DMS153 (cell line): ENCODE measurements around the gene EFCAB5.
"Not testable (repeated sequence)": the region's sequence is repeated elsewhere in the genome, so short reads cannot be mapped to it uniquely, and the experiment has no call there.

ENCODE experiments used
- DNase-seq: peaks from one replicate; lab custom pipeline; 2025; lab: John Stamatoyannopoulos, UW

EFCAB5 gene

GRCh38 chr17:29935909-29936308 is 5.5 kb upstream of the EFCAB5 start:
- DNase-seq = not testable (repeated sequence)

GRCh38 chr17:29936724-29937123 is 4.7 kb upstream of the EFCAB5 start:
- no peak for DNase-seq

- DNase-seq = no peak
Measured at GRCh38 chr17:29945281-29945680, 3.8 kb downstream of the EFCAB5 start.

DNA sequence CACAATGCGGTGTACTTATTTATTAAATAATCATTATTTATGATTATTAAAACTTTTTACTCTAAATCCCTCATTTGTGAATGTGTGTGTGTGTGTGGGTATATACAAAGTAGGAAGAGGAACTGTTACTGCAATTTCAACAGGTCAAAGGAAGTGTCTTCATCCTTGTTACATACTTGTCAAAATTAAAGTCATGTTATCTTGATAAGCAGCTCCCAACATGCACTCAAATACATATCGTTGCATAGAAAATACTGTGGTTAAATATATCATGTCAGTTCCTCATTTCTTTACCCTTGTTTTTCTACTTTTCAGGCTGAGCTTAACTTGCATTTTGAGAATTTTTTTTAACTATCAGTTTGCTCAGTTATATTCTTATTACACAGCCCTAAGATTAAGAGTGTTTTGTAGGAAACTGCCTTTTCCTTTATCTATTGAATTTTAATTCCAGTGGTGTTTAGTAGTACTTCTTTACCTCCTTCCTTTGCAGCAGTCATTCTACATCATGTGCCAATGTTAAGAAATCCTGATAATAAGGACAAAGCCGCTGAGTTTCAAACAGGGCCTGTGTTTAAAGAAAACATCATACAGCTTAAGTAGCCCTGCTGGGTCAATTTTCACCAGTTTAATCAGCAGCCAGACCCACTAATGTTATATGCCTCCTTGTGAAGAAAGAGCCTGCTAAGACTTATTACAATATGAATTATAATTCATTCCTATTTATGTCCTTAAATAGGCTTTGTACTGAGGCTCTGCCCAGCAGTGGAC is 7.2 kb downstream of the EFCAB5 start:
- DNase-seq = no peak

- DNase-seq = peak; percentile 91
Measured at GRCh38 chr17:29949696-29950095, 8.3 kb downstream of the EFCAB5 start.

- no peak for DNase-seq
Measured at GRCh38 chr17:29954405-29954804, 13.0 kb downstream of the EFCAB5 start.

- no peak for DNase-seq
Measured at GRCh38 chr17:29956225-29956624, 14.8 kb downstream of the EFCAB5 start.

- DNase-seq = not testable (repeated sequence)
Measured at GRCh38 chr17:29957488-29957887, 16.1 kb downstream of the EFCAB5 start.

GRCh38 chr17:29958947-29959657 is 17.7 kb downstream of the EFCAB5 start:
- DNase-seq = no peak

GRCh38 chr17:29959658-29960337 is 18.4 kb downstream of the EFCAB5 start:
- DNase-seq = no peak

DNA sequence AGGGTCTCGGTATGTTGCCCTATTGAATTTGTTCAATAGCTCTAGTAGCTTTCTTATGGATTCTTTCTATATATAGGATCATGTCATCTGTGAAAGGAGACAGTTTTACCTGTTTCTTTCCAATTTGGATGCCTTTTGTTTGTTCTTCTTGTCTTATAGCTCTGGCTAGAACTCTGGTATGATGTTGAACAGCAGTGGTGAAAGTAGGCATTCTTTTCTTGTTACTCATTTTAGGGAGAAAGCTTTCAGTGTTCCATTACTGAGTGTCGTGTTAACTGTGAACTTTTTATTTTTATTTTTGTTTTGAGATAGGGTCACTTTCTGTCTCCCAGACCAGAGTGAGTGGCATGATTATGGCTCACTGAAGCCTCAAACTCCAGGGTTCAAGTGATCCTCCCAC is 21.2 kb downstream of the EFCAB5 start:
- DNase-seq = no peak

- no peak for DNase-seq
Measured at GRCh38 chr17:29968271-29968670, 26.8 kb downstream of the EFCAB5 start.

DNA sequence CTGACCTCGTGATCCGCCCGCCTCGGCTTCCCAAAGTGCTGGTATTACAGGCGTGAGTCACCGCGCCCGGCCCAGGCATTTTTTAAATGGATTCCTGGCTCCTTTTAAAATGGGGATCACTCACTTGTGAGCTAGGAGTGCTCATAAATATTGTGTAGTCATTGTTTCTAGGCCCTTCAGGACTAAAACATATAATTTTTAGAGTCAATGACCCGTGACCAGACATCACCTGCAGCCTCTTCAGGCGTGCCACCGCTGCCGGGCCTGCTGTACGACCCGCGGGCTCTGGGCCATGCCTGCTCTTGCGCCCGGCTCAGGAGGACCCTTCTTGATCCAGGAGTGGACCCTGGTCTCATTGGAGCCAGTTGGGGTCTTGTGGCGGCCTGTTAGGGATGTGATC is 30.8 kb downstream of the EFCAB5 start:
- peak; percentile 79 for DNase-seq

DNA sequence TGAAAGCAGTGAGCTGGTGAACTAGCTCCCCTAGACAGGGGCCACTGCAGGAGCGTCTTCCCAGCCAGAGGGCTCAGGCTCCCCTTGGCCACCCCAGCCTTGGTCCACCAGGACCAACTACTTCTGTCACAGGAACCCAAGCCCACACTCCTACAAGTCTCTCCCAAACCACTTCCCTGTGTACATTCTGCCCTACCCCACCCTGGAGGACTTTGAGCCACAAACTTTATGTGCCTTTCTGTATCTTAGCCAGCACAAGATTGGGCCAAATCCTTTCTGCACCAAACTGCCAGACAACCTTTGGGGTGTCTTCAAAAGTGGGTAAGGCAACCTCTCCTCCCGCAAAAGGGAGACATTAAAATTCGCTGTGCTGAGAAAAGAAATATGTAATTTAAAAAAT is 31.6 kb downstream of the EFCAB5 start:
- DNase-seq = no peak

DNA sequence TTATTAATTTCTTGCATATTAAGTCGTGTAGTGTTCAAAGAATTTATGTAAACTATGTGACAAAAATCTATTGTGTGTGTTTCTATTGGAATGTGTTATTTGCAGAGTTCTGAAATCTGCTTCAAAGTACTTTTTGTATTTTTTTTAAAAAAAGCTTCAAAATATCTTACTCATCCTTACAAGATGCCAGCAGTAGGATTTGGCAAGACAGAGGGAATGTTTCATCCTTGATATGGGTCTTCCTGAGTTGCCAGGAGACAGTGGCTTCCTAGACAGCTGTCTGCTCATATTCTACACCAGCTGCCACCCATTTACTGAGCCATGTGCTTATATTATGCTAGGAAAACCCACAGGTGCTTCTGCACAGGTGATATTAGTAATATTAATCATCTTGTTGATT is 36.4 kb downstream of the EFCAB5 start:
- DNase-seq = no peak

DNA sequence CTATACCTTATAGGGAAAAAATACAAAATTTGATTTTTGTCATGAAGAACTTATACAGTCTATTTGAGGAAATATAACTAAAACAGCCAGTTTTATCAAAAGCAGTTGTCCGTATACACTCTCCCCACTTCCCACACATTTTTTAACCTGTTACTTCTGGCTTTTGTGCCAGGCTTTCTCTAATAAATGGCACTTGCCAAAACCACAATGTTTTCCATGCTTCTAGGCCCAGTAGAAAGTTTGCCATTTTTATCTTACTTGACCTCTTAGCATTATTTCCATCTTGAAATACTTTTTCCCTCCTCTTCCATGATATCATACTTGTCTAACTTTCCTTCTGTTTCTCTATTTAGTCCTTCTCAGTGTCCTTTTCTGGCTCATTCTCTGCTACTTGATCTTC is 38.8 kb downstream of the EFCAB5 start:
- DNase-seq = no peak

DNA sequence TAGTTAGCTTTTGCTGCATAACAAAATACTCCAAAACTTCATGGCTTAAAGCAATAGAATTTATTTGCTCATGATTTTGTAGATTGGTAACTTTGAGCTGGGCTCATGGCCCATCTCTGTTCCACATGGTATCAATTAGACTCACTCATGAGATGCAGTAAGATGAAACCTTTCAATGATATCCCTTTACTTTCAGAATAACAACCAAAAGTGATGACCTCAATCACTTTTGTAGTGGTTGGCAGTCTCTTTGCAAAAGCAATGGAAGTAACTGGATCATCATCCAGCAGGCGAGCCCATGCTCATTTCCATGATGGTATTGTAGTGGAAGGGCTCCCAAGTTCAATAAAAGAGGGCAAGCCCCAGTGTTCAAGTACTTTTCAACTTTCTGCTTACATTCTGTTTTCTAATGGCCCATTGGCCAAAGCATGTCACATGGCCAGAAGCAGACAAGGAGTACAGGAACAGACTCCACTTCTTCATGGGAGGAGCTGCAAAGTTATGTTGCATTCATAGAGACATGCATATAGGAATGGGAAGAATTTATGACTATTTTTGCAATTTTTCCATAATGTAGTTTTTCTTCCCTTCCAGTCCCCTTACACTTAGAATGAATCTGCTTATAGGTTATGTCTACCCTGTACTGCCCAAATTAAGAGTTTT is 41.7 kb downstream of the EFCAB5 start:
- DNase-seq = no peak

DNA sequence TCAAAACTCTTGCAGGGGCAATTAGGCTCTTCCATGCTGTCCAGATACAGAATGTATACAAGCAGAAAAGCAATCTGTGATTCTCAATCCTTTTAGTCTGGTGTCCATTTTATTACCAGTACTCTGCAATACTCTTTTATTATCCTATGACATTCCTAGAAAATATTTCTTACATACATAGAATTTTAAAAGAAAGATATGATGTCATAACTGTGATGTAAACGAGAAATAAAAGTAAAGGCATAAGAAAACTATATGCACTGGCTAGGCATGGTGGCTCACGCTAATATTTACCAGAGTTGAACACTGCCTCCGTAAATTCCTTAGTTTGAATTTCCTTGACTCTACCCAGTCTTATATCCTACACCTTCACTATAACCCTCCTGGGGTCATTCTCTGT is 55.0 kb downstream of the EFCAB5 start:
- no peak for DNase-seq

DNA sequence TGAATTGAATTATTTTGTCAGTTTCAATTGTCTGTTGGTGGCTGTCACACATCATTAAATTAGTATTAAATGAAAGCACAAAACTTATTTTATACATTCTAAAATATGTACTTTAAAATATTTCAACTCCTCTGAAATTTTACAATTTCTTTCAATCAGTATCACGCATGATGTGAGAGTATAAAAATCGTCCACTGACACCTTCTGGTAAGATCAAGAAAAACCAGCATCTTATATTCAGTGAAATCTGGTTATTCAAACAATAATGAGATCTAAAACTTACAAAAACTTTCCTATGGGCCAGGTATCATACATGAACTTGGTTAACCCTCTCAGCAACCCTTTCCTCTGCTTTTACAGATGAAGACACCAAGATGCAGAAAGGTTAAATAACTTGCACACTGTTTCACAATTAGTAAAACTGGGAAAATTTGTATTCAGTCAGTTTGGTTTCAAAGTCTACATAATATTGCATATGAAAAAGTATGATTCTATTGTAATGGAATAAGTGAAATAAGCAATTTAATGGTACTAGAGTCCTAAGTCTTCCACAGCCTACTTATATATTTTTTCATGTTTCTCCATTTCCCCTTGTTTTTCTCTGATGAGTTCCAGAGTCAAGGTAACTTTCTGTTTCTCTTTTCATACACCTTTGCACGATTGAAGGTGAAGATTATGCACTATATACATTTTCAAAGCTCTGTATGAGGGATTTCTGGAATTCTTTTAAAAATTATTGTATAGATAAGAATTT is 58.7 kb downstream of the EFCAB5 start:
- DNase-seq = no peak

DNA sequence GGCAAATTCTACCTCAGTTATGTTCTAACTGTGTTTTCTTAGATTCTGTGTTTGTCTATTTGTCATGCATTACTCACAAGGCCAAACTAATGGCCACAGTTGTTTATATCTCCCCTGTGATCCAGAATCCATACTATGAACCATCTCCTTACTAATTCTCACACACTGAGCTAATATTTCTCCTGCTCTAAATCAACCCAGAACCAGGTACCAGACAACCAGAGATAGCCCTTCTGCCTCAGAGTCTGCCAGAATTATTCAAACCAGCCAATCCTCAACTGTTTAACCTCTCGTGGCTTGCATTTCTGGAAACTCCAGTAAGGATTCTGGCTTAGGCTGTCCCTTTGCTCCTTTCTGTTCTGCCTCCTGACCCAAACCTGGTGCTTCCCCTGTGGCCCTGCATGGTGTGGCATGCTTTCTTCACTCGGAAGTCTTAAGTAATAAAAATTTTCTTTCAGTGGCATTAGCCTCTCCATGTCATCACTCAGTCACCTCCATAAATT is 59.4 kb downstream of the EFCAB5 start:
- DNase-seq = no peak

DNA sequence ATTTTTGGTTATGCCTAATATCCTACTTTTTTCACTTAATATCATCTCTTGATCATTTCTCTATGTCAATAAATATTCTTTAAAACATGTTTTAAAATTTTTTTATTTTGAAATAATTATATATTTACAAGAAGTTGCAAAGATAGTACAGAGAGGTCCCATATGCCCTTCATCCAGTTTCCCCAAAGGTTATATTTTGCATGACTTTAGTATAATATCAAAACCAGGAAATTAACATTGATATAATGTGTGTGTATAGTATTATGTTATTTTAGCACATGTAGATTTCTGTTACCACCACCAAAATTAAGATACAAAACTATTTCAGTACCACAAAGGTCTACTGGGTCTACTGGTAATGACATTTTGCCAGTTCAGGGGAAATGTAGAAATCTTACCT is 60.7 kb downstream of the EFCAB5 start:
- DNase-seq = no peak
